Osteoblast (primary cell): ENCODE measurements around the gene GTF2A1L. TPM values are rescaled to one million over a fixed set of nuclear protein-coding genes. Genes with fewer than 3 reads are reported as not detected.

ENCODE experiments used
- DNase-seq: peaks from one replicate; pipeline ENCODE4 v3.0.0; 2011; ENCODE audit warnings: low spot score, mixed read lengths; ENCODE audit not compliant: insufficient read length; ENCODE audit errors: missing footprints
- H2AFZ ChIP-seq: 2 replicates; pipeline ENCODE4 v1.6.0; 2011; ENCODE audit warnings: mild to moderate bottlenecking, low read length
- H3K27ac ChIP-seq: 2 replicates; pipeline ENCODE4 v1.5.1; 2011; ENCODE audit warnings: mild to moderate bottlenecking, low read depth, low read length, moderate library complexity
- H3K27me3 ChIP-seq: 2 replicates; pipeline ENCODE4 v1.6.0; 2012; ENCODE audit warnings: mild to moderate bottlenecking, control low read depth, inconsistent platforms, low read length, moderate library complexity; ENCODE audit not compliant: insufficient read depth
- H3K36me3 ChIP-seq: 2 replicates; pipeline ENCODE4 v1.5.1; 2011; ENCODE audit warnings: mild to moderate bottlenecking, low read length, control low read depth, moderate library complexity; ENCODE audit not compliant: insufficient read depth
- H3K4me1 ChIP-seq: 2 replicates; pipeline ENCODE4 v1.5.1; 2011; ENCODE audit warnings: mild to moderate bottlenecking, low read length, control low read depth, moderate library complexity; ENCODE audit not compliant: insufficient read depth
- H3K4me2 ChIP-seq: 2 replicates; pipeline ENCODE4 v1.6.0; 2011; ENCODE audit warnings: mild to moderate bottlenecking, low read length; ENCODE audit not compliant: insufficient read depth
- H3K4me3 ChIP-seq: fragments of 200-600 bp; sonication (generic); 3 replicates; pipeline ENCODE4 v1.5.1; 2012; ENCODE audit warnings: mild to moderate bottlenecking, low read length, inconsistent platforms; ENCODE audit not compliant: insufficient read depth
- H3K79me2 ChIP-seq: 2 replicates; pipeline ENCODE4 v1.6.0; 2012; ENCODE audit warnings: mild to moderate bottlenecking, low read length, control low read depth, inconsistent platforms; ENCODE audit not compliant: insufficient read depth
- H3K9me3 ChIP-seq: 2 replicates; pipeline ENCODE4 v1.5.1; 2011; ENCODE audit warnings: low read depth, low read length, control low read depth
- H4K20me1 ChIP-seq: 2 replicates; pipeline ENCODE4 v1.6.0; 2012; ENCODE audit warnings: mild to moderate bottlenecking, low read length, control low read depth; ENCODE audit not compliant: insufficient read depth
- total RNA-seq: library from RNA; depleted of rRNA; stranded (reverse); fragments of >200 nt; gene quantifications from 2 replicates; pipeline ENCODE4 v1.2.3, GENCODE V29; 2012
- TF ChIP-seq, protein P1 (sequence below): IDR thresholded peaks from 2 replicates; pipeline ENCODE4 v1.5.1; 2011; ENCODE audit warnings: mild to moderate bottlenecking, low read depth, low read length, moderate library complexity; ENCODE audit errors: extremely low read depth

GTF2A1L gene
- total RNA-seq, 1 donor: 1.1 TPM

- H3K27ac ChIP-seq: no peak overlapping the region
- H3K4me2 ChIP-seq: no peak overlapping the region
- H3K9me3 ChIP-seq: no peaks in the 10 kb centered on the region
- H4K20me1 ChIP-seq: no peaks in the 10 kb centered on the region
- TF ChIP-seq, protein P1, sequence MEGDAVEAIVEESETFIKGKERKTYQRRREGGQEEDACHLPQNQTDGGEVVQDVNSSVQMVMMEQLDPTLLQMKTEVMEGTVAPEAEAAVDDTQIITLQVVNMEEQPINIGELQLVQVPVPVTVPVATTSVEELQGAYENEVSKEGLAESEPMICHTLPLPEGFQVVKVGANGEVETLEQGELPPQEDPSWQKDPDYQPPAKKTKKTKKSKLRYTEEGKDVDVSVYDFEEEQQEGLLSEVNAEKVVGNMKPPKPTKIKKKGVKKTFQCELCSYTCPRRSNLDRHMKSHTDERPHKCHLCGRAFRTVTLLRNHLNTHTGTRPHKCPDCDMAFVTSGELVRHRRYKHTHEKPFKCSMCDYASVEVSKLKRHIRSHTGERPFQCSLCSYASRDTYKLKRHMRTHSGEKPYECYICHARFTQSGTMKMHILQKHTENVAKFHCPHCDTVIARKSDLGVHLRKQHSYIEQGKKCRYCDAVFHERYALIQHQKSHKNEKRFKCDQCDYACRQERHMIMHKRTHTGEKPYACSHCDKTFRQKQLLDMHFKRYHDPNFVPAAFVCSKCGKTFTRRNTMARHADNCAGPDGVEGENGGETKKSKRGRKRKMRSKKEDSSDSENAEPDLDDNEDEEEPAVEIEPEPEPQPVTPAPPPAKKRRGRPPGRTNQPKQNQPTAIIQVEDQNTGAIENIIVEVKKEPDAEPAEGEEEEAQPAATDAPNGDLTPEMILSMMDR: no peak
- H3K79me2 ChIP-seq: no peaks in the 10 kb centered on the region
- no peak overlapping the region for H2AFZ ChIP-seq
- DNase-seq: no peak
- H3K4me3 ChIP-seq: no peak overlapping the region
- H3K4me1 ChIP-seq: peaks cover 16% of the 10 kb centered on the region
- no peaks in the 10 kb centered on the region for H3K36me3 ChIP-seq
- no peaks in the 10 kb centered on the region for H3K27me3 ChIP-seq
Observed at GRCh38 chr2:48715042-48715899, 97.6 kb downstream of the GTF2A1L start.

- Histone ChIP-seq H4K20me1 (no peaks in the 10 kb centered on the region), H3K79me2 (no peaks in the 10 kb centered on the region), H3K9me3 (no peaks in the 10 kb centered on the region), H3K4me1 (peaks cover 16% of the 10 kb centered on the region), H3K4me3 (no peak overlapping the region), H3K27me3 (no peaks in the 10 kb centered on the region), H2AFZ (no peak overlapping the region), H3K4me2 (no peak overlapping the region), H3K36me3 (no peaks in the 10 kb centered on the region), H3K27ac (no peak overlapping the region)
- TF ChIP-seq, protein P1: no peak
- DNase-seq: no peak
Observed at GRCh38 chr2:48715956-48716355, 98.3 kb downstream of the GTF2A1L start.

DNA sequence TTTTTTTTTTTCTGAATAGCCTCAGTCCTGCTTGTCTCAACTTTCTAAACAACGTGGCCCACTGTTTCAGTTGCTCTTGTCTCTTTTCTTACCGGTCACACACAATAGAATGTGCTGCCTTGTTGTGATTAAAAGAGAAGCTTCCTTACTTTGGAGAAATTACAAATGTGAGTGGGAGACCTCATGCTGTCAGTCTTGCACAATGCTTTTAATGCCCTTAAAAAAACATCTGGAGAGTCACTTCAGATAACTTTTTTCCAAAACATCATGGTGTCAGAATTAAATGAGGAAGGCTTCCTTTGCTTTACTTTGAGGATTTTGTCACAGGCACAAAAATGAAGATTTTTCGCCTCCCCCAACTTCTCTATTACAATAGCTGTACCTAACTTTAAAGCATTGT lies 100.2 kb downstream of the GTF2A1L start:
- peaks cover 16% of the 10 kb centered on the region for H3K4me1 ChIP-seq
- no peak overlapping the region for H2AFZ ChIP-seq
- H3K79me2 ChIP-seq: no peaks in the 10 kb centered on the region
- H4K20me1 ChIP-seq: no peaks in the 10 kb centered on the region
- H3K9me3 ChIP-seq: no peaks in the 10 kb centered on the region
- H3K27me3 ChIP-seq: no peaks in the 10 kb centered on the region
- DNase-seq: no peak
- no peak overlapping the region for H3K4me2 ChIP-seq
- no peak overlapping the region for H3K27ac ChIP-seq
- TF ChIP-seq, protein P1: no peak
- H3K36me3 ChIP-seq: no peaks in the 10 kb centered on the region
- H3K4me3 ChIP-seq: no peak overlapping the region

DNA sequence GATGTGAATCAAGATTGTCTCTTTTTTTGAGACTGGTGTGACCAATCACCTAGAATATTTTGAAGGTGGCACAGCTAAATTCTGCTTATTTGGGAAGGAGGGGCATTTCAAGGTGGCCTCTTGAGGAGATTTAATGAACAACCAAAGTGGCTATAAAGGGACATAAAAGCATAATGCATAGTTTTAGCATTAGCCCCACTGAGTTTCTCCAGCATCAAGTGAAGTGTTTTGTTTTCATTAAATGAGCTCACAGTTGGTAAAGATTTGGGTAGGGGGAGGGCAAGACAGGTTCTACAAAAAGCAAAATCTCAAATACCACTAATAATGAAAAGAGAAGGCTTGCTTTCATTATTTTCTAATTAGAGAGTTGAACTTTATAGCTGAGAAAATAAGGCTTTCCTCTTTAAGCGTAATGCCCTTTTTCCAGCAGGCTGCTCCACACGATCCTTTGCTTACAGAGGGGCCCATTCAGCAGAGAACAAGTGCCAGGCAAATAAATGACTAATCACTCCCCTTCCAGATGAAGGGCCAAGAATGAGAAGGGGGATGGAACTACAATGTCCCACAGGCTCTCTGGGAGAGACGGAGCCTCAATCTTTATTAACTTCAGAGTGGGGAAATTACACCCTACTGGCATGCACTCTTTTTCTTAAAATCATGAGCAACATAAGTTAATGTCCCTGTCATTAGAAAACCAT lies 102.0 kb downstream of the GTF2A1L start:
- TF ChIP-seq, protein P1: no peak
- no peaks in the 10 kb centered on the region for H3K36me3 ChIP-seq
- no peak overlapping the region for H3K27ac ChIP-seq
- H3K4me3 ChIP-seq: no peak overlapping the region
- H4K20me1 ChIP-seq: no peaks in the 10 kb centered on the region
- no peak overlapping the region for H3K4me2 ChIP-seq
- H3K9me3 ChIP-seq: no peaks in the 10 kb centered on the region
- no peak overlapping the region for H2AFZ ChIP-seq
- no peaks in the 10 kb centered on the region for H3K79me2 ChIP-seq
- H3K27me3 ChIP-seq: no peaks in the 10 kb centered on the region
- peaks cover 16% of the 10 kb centered on the region for H3K4me1 ChIP-seq
- no peak for DNase-seq
